ENCODE measurements around the gene PCDHGB7.

GRCh38 chr5:141384471-141385267 is 32.8 kb upstream of the PCDHGB7 start:
- TF ChIP-seq CTCF (IDR thresholded peaks at IDR 0.05) (no peak), POLR2AphosphoS5 (IDR thresholded peaks at IDR 0.05) (no peak), POLR2A (IDR thresholded peaks at IDR 0.05) (no peak)
